CD4-positive, alpha-beta T cell treated with Interferon gamma for 1 hour (primary cell): Measurements from ENCODE around the gene LRPPRC.

Experiments used
- DNase-seq: peaks from one replicate; pipeline ENCODE4 v3.0.0-alpha.2; 2020

Gene LRPPRC

DNA sequence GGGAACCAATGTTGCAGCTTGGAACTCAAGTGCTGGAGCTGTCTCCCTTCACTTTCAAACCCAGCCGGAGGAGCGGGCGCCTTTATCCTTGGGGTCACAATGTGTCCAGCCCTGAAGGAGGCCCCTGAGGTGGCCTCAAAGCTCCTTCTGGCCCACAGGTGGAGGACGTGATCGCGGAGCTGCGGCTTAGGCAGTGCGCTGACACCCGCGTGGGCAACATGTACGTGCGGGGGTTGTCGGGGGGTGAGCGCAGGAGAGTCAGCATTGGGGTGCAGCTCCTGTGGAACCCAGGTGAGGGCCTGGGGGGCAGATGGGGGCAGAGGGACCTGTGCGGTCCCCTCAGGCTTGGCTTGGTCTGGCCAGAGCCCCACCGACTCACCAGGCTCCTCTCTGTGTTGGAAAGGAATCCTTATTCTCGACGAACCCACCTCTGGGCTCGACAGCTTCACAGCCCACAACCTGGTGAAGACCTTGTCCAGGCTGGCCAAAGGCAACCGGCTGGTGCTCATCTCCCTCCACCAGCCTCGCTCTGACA is 143.5 kb downstream of the LRPPRC start:
- DNase-seq: no peak

- no peak for DNase-seq
These were observed 144.5 kb downstream of the LRPPRC start for GRCh38 chr2:43851011-43851980.

DNA sequence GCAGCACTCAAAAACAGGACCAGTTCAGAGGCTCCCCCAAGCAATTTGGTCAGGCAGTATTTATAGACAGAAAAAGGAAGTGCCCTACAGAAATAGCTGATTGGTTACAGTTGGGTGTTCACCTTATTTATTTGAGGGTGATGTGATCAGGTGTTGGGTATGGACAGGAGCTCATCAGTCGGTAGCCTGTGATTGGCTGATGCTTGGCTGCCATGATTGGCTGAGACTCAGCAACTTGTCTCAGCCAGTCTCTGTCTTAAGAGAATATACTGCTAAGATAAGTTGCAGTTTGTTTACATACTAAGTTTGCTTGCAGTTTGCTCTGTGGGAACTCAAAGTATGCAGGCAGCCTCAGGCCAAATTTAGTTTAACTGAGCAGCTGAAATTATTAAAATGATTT is 147.6 kb downstream of the LRPPRC start:
- no peak for DNase-seq

GRCh38 chr2:43846140-43846793 is 149.5 kb downstream of the LRPPRC start:
- no peak for DNase-seq

DNA sequence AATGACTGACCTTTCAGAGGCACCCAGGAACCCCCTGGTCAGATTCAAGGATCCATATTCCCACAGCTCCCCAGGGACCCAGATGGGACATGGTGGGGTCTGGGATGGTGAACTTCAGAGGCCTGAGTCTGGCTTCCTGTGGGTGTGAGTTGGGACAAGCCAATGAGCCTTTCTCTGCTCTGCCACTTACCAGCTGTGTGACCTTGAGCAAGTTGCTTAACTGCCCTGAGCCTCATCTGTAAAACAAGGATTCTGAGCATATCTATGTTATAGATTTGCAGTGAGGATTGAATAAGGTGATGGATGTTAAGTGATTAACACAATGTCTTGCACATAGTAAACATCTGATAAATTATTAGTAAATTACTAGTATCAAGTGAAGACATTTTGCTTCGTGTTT is 150.6 kb downstream of the LRPPRC start:
- DNase-seq: no peak

DNA sequence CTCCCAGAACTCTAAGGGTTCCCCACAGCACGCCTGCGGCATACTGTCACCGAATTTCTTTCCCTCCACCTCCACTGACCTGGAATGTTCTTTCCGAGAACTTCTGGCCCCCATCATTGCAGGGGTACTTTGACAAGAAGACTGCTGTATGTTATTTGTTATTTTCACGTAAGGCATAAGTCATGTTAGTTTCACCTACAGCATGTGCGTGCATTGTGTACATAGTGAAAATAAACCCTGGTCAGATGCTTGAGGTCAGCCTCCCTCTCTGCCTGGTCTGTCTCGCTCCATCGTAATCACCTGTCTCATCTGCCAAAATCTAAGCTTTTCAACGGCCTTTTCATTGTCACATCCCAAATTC is 152.9 kb downstream of the LRPPRC start:
- no peak for DNase-seq

GRCh38 chr2:43841949-43842865 is 153.6 kb downstream of the LRPPRC start:
- DNase-seq: no peak

DNA sequence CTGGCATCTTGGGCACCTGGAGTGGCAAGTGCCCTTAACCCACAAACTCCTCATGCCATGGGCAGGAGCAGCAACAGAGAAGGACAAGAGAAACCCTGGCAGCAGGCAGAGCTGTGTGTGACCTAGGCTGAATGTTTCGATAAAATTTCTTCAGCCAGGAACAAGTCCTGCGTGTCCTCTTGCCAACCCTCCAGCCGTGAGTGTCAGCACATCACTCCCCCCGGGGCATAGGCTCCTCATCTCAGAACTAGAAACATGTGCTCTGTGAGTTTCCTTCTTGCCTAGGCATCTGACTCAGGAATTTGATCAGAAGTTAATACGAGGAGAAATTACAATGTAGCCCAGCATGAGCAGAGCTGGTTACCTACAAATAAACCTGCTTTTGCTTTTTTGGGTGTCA is 154.8 kb downstream of the LRPPRC start:
- no peak for DNase-seq

DNA sequence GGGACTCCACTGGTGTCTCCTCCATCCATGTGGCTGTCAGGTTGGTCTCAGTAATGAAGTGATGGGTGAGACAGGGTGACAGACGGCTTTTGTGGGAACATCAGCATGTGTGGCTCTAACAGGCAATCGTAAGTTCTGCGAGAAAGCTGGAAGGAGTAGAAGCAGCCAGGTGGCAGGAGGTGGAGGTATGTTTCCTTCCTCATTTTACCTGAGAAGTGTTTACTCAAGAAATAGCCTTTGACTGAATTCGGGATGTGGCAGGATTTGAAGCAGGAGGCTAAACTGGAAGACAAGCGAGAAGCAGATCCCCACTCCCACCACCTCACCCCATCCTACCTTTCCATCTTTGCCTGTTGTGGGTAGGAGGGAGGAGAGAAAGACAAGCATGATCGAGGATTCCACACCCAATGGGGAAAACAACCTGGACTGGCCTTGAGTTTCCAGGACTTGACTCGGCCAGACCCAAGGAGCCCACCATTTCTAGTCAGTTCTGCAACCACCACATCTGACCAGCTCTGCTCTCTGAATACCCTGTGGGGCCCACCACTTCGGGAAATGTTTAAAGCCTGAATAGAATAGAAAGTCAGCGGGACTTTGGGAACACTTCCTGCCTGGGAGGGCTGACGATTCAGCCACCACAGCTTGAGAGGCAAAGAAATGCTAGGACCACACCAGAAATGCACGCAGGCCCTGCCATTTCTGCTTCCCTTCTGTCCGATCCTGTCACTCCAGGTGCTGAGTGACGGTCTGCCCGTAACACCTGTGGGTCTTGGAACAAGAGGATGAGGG is 155.8 kb downstream of the LRPPRC start:
- no peak for DNase-seq

- DNase-seq: no peak
These were observed 157.1 kb downstream of the LRPPRC start, which contains the start of the genes ABCG5 and ABCG8 for GRCh38 chr2:43838560-43839267. Gene ABCG5 (minus strand): TSS chr2:43838839. CDS start chr2:43838679, 160 bp downstream. Gene ABCG8 (plus strand): TSS chr2:43838971. CDS start chr2:43839054, 83 bp downstream.

DNA sequence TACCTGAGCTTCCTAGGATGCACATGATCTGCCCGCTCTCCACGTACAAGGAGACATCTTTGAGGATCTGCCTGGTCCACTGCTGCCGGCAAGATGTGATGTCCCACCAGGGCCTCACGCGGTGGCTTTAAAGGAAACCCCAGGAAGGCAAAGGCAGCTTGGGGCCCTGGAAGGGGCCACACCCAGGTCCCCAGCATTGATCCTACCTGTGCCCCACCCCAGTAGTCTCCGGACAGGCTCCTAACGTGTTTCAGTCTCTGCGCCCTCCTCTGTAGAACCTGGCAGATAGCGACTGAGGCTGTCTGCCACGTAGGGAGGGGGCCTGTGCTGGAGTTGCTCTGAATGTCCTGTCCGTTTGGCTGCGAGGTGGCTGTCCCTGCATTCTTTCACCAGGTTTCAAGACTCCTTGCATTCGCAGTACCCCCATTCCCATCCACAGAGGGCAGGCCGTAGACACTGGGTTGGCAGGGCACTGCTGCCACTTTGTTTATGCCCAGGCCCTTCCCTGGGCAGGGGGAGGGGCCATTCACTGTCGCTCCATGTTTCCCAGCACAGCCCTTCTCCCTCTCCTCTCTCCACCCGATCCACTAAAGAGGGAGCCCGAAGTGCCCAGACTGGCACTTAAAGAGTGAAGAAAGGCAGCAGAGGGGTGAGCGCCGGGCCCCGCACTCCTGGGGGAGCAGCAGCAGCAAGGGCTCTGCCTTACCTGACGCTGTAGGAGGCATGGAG is 157.8 kb downstream of the LRPPRC start:
- DNase-seq: no peak

GRCh38 chr2:43837033-43837432 is 158.8 kb downstream of the LRPPRC start:
- DNase-seq: no peak
